IMR-90 (cell line): ENCODE data around the gene DDA1.
A peak's percentile ranks its signal among the peaks of the same experiment; 100 is the strongest.

Source experiments
- BHLHE40 ChIP-seq: fragments of 150-350 bp; IDR thresholded peaks from 2 replicates; pipeline ENCODE4 v1.6.1; 2016; ENCODE audit warnings: mild to moderate bottlenecking, low read depth, low read length
- CEBPB ChIP-seq: IDR thresholded peaks from 2 replicates; pipeline ENCODE4 v1.6.1; 2012; ENCODE audit warnings: low read depth, low read length, improper control_type of control experiment
- FOS ChIP-seq: fragments of 150-350 bp; IDR thresholded peaks from 2 replicates; pipeline ENCODE4 v1.6.1; 2016; ENCODE audit warnings: low read depth, low read length
- MAFK ChIP-seq: IDR thresholded peaks from 2 replicates; pipeline ENCODE4 v1.6.1; 2012; ENCODE audit warnings: low read depth, low read length, improper control_type of control experiment
- MAZ ChIP-seq: IDR thresholded peaks from 2 replicates; pipeline ENCODE4 v1.6.1; 2012; ENCODE audit warnings: low read depth, mild to moderate bottlenecking, low read length, improper control_type of control experiment, moderate library complexity, borderline replicate concordance
- NFE2L2 ChIP-seq: fragments of 150-350 bp; IDR thresholded peaks from 2 replicates; pipeline ENCODE4 v1.6.1; 2016; ENCODE audit warnings: low read depth, mild to moderate bottlenecking, low read length
- POLR2A ChIP-seq: IDR thresholded peaks from 2 replicates; pipeline ENCODE4 v1.6.1; 2012; ENCODE audit warnings: mild to moderate bottlenecking, low read depth, low read length
- RAD21 ChIP-seq: IDR thresholded peaks from 2 replicates; pipeline ENCODE4 v1.6.1; 2012; ENCODE audit warnings: low read length, improper control_type of control experiment
- RCOR1 ChIP-seq: IDR thresholded peaks from 2 replicates; pipeline ENCODE4 v1.6.1; 2012; ENCODE audit warnings: mild to moderate bottlenecking, low read length, improper control_type of control experiment; ENCODE audit not compliant: insufficient replicate concordance
- RFX5 ChIP-seq: IDR thresholded peaks from 2 replicates; pipeline ENCODE4 v1.8.0; 2012; ENCODE audit warnings: low read depth, mild to moderate bottlenecking, low read length, moderate library complexity
- SMC3 ChIP-seq: fragments of 150-350 bp; IDR thresholded peaks from 2 replicates; pipeline ENCODE4 v1.6.1; 2016; ENCODE audit warnings: low read depth, mild to moderate bottlenecking, antibody characterized with exemption, low read length, moderate library complexity
- USF2 ChIP-seq: fragments of 150-350 bp; IDR thresholded peaks from 2 replicates; pipeline ENCODE4 v1.6.1; 2017; ENCODE audit warnings: mild to moderate bottlenecking, antibody characterized with exemption, low read length, low read depth
- TF ChIP-seq, protein P1 (sequence below): conservative IDR thresholded peaks from 2 replicates; pipeline ENCODE4 v1.5.1; 2012; ENCODE audit warnings: mild to moderate bottlenecking, low read depth, low read length, improper control_type of control experiment

- TF ChIP-seq, protein P1, sequence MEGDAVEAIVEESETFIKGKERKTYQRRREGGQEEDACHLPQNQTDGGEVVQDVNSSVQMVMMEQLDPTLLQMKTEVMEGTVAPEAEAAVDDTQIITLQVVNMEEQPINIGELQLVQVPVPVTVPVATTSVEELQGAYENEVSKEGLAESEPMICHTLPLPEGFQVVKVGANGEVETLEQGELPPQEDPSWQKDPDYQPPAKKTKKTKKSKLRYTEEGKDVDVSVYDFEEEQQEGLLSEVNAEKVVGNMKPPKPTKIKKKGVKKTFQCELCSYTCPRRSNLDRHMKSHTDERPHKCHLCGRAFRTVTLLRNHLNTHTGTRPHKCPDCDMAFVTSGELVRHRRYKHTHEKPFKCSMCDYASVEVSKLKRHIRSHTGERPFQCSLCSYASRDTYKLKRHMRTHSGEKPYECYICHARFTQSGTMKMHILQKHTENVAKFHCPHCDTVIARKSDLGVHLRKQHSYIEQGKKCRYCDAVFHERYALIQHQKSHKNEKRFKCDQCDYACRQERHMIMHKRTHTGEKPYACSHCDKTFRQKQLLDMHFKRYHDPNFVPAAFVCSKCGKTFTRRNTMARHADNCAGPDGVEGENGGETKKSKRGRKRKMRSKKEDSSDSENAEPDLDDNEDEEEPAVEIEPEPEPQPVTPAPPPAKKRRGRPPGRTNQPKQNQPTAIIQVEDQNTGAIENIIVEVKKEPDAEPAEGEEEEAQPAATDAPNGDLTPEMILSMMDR, result no peak
- TF ChIP-seq RCOR1 (no peak), RFX5 (no peak), POLR2A (no peak), MAZ (no peak), USF2 (no peak), MAFK (no peak), FOS (no peak), CEBPB (0 out of 2 replicates have a peak, but pooled peaks have one; percentile 27), NFE2L2 (no peak), RAD21 (no peak), SMC3 (no peak), BHLHE40 (no peak)
These were observed 47.8 kb downstream of the DDA1 start for GRCh38 chr19:17357078-17357666.
